DMS 273 treated with DMSO at 0.1 percent for 48 hours (cell line): Measurements from ENCODE around the gene CFAP100.

ENCODE experiments used
- DNase-seq: peaks from one replicate; lab custom pipeline; 2025; lab: John Stamatoyannopoulos, UW

The CFAP100 gene

DNA sequence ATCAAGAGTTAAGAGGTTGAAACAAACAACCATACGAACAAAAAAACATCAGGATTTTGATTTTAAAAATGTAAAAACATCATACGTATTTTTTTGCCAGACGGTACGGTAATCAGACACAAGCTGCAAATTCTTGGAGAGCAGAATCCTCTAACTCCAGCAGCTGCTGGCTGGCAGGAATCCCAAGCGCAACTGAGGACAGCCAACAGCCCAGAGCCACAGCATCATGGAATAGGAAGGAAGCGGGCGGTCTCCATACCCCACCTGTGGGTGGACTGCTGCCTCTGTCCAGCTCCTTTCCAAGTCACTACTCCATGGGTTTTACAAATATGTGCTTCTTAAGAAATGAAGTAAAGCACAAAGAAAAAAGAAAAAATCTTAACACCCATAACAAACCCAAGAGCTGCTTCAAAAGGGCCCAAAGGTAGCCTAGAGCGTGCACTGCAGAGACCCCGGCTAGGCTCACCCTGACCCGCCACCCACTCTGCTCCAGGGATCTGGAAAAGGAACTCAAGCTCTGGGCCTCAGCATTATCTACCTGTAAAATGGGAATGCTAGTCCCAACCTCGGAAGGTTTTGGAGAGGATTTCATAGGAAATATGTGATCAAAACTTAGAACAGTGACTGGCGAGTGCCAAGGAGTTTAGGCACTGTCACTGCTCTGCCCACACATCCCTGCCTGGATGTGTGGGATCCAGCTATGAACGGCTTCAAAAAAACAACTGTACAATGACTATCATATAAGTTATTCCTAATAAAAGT is 47.6 kb downstream of the CFAP100 start:
- DNase-seq = no peak

- DNase-seq = no peak
Observed at GRCh38 chr3:126442856-126443242, 48.1 kb downstream of the CFAP100 start.

DNA sequence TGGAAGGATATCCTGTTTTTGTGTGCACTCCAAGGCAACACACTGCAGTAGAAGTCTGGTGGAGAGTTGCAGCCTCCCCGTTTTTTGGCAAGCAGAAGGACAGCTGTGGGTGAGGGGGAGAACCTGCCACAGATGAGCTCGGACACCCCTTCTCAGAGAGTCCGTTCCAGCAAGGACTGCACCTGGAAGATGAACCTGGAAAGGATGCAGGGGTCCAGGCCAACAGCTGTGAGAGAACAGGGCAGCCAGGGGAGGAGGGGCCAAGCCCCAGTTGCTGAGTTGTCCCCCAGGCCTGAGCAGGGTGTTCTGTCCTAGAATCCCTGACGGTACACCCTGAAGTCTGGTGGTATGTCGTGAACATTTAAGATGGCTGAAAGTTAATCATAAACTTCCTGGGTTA is 50.8 kb downstream of the CFAP100 start:
- no peak for DNase-seq

- no peak for DNase-seq
Observed at GRCh38 chr3:126446301-126446700, 51.6 kb downstream of the CFAP100 start.

DNA sequence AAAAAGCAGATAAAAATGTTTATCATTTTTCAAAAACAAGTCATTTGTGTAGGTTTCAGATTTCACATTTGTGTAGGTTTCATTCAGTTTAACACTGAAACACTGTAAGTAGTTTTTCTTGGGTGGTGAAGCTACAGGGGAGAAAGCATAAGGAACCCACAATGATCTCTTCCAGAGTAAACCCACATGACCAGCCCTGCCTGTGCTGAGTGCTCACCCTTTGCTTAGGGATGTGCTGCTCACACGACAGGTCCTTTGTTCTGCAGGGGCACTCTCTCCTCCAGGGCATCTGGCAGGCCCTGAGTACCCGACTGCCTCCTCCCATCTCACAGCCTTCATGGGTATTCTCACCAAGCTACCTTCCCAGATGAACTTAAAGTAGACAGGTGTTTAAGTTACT is 52.1 kb downstream of the CFAP100 start:
- no peak for DNase-seq

GRCh38 chr3:126447456-126448106 is 52.9 kb downstream of the CFAP100 start:
- DNase-seq = no peak

GRCh38 chr3:126448136-126448892 is 53.6 kb downstream of the CFAP100 start:
- DNase-seq = peak; percentile 48

DNA sequence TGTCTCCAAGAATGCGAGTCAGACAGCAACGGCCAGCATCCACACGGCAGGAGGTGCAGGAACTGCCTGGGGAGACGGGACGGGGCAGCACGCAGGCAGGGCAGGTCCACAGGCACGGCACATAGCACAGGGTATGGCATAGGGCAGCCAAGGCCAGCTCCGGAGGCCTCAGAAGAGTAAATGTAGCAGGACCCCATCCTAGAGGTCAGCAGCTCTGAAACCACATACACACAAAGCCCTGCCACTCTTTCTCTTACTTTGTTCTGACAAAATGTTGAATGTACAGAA is 54.1 kb downstream of the CFAP100 start:
- no peak for DNase-seq

- no peak for DNase-seq
Observed at GRCh38 chr3:126449621-126450051, 54.9 kb downstream of the CFAP100 start.

- DNase-seq = no peak
Observed at GRCh38 chr3:126450219-126450618, 55.5 kb downstream of the CFAP100 start.

GRCh38 chr3:126450744-126451143 is 56.0 kb downstream of the CFAP100 start:
- DNase-seq = no peak

- DNase-seq = no peak
Observed at GRCh38 chr3:126451511-126451910, 56.8 kb downstream of the CFAP100 start.

DNA sequence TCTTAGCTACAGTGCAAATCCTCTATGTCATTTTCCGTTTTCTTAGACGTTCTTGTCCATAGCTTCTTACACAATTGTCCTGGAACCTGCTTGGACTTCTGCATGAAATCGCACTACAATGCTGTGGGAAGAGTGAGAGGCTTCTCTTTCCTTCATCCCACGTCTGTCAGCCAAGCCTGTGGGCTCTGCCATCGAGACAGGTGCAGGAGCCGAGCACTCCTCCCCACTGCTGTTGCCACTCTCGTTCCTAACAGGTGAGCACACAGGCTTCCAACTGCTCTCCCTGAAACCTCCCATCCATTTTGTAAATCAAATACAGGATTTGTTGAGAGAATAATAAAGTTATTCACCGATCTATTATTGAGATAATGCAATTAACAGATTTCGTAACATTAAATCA is 57.5 kb downstream of the CFAP100 start:
- DNase-seq = no peak

- DNase-seq = no peak
Observed at GRCh38 chr3:126454025-126454424, 59.3 kb downstream of the CFAP100 start.

GRCh38 chr3:126454437-126455198 is 59.9 kb downstream of the CFAP100 start:
- DNase-seq = no peak

- DNase-seq = no peak
Observed at GRCh38 chr3:126456211-126456610, 61.5 kb downstream of the CFAP100 start.

- no peak for DNase-seq
Observed at GRCh38 chr3:126456766-126457388, 62.2 kb downstream of the CFAP100 start.

GRCh38 chr3:126459111-126459762 is 64.5 kb downstream of the CFAP100 start:
- DNase-seq = no peak

DNA sequence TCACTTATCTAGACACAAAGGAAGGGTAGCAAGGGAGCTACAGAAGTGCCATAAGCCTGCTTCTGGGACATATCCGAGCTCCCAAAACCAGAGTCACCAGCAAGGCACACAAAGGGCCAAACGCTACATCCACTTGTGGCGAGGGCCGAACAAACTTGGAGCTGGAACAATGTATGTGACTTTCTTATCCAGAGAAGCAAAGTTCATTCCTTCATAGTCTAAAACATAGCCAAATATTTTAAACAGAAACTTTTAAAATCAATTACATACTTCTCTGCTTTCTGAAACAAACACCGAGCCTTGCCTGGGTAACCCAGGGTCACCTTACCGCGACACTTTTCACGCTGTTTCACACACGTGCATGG is 65.0 kb downstream of the CFAP100 start:
- no peak for DNase-seq

GRCh38 chr3:126460381-126460780 is 65.7 kb downstream of the CFAP100 start:
- no peak for DNase-seq

- no peak for DNase-seq
Observed at GRCh38 chr3:126461450-126462070, 66.9 kb downstream of the CFAP100 start.
